HepG2 (cell line): Measurements from ENCODE around the gene MZT2A. TPM values are rescaled to one million over a fixed set of nuclear protein-coding genes. Genes with fewer than 3 reads are reported as not detected.

Experiments
- ARNTL ChIP-seq: sonication (generic); formaldehyde crosslinking; IDR thresholded peaks from 2 replicates; pipeline ENCODE4 v1.4.0; 2020; ENCODE audit warnings: mild to moderate bottlenecking, missing genetic modification reagents
- CHCHD3 ChIP-seq: sonication (generic); formaldehyde crosslinking; IDR thresholded peaks from 2 replicates; pipeline ENCODE4 v1.8.0; 2022; ENCODE audit warnings: mild to moderate bottlenecking, missing genetic modification reagents, moderate library complexity
- HNRNPUL1 ChIP-seq: fragments of 200-400 bp; formaldehyde crosslinking; IDR thresholded peaks from 2 replicates; pipeline ENCODE4 v1.6.1; 2017; ENCODE audit warnings: low read depth, mild to moderate bottlenecking, low read length, moderate library complexity
- HOXA3 ChIP-seq: sonication (generic); formaldehyde crosslinking; IDR thresholded peaks from 2 replicates; pipeline ENCODE4 v1.5.0; 2020; ENCODE audit warnings: missing genetic modification reagents
- HOXD1 ChIP-seq: sonication (generic); formaldehyde crosslinking; IDR thresholded peaks from 2 replicates; pipeline ENCODE4 v1.5.0; 2020; ENCODE audit warnings: missing genetic modification reagents
- KLF12 ChIP-seq: sonication (generic); formaldehyde crosslinking; IDR thresholded peaks from 2 replicates; pipeline ENCODE4 v1.4.0; 2020; ENCODE audit warnings: missing genetic modification reagents, borderline replicate concordance
- KLF6 ChIP-seq: IDR thresholded peaks from 2 replicates; pipeline ENCODE4 v1.8.0; 2016; ENCODE audit warnings: missing biosample characterization, missing genetic modification reagents
- PHF5A ChIP-seq: IDR thresholded peaks from one replicate; pipeline ENCODE4 v1.6.1; 2018; ENCODE audit warnings: low read depth, missing genetic modification reagents; ENCODE audit not compliant: unreplicated experiment
- POGZ ChIP-seq: sonication (generic); formaldehyde crosslinking; IDR thresholded peaks from 2 replicates; pipeline ENCODE4 v1.4.0; 2020; ENCODE audit warnings: mild to moderate bottlenecking, missing genetic modification reagents
- RERE ChIP-seq: IDR thresholded peaks from 2 replicates; pipeline ENCODE4 v1.6.1; 2016; ENCODE audit warnings: low read depth, missing genetic modification reagents, missing compliant biosample characterization
- RFXANK ChIP-seq: IDR thresholded peaks from 2 replicates; pipeline ENCODE4 v1.6.1; 2016
- SP4 ChIP-seq: sonication (generic); formaldehyde crosslinking; IDR thresholded peaks from 2 replicates; pipeline ENCODE4 v1.8.1; 2023; ENCODE audit warnings: mild to moderate bottlenecking, missing genetic modification reagents
- YEATS4 ChIP-seq: sonication (generic); formaldehyde crosslinking; IDR thresholded peaks from 2 replicates; pipeline ENCODE4 v1.4.0; 2020; ENCODE audit warnings: missing genetic modification reagents, borderline replicate concordance
- ZNF253 ChIP-seq: sonication (generic); formaldehyde crosslinking; IDR thresholded peaks from 2 replicates; pipeline ENCODE4 v1.8.0; 2022; ENCODE audit warnings: mild to moderate bottlenecking, missing genetic modification reagents, borderline replicate concordance
- ZNF574 ChIP-seq: sonication (generic); formaldehyde crosslinking; IDR thresholded peaks from 2 replicates; pipeline ENCODE4 v1.4.0; 2020; ENCODE audit warnings: missing genetic modification reagents
- ZNF784 ChIP-seq: sonication (generic); formaldehyde crosslinking; IDR thresholded peaks from 2 replicates; pipeline ENCODE4 v1.5.1; 2020; ENCODE audit warnings: missing genetic modification reagents, mild to moderate bottlenecking, borderline replicate concordance
- polyA plus RNA-seq, 8 experiments: library from polyadenylated mRNA; depleted of rRNA in 3 of 8; stranded (reverse) in 7 of 8; unstranded in 1 of 8; fragments of >200 nt; fragmentation: Illumina TruSeq in 4 of 8; extraction: Trizol in 4 of 8; gene quantifications; 2 replicates each; pipeline versions ENCODE4 v1.2.1 to v1.2.3, GENCODE V29; 2011 to 2016; ENCODE audit warnings: low read depth in 4 of 8, missing spikeins in 1 of 8, mixed read lengths in 1 of 8; ENCODE audit not compliant: insufficient read depth in 1 of 8
- total RNA-seq, 5 experiments: library from RNA; depleted of rRNA; stranded (reverse); fragments of >200 nt; fragmentation: Illumina TruSeq; extraction: Trizol; gene quantifications; 2 replicates each; pipeline ENCODE4 v1.2.3, GENCODE V29; 2016; ENCODE audit warnings: low read depth in 1 of 5
- TF ChIP-seq, protein P1 (sequence below): sonication (generic); formaldehyde crosslinking; IDR thresholded peaks from 2 replicates; pipeline ENCODE4; 2020; ENCODE audit warnings: missing genetic modification reagents, mild to moderate bottlenecking, borderline replicate concordance

The MZT2A gene
- total and polyA plus RNA-seq, 2 of the 13 experiments (the other 11 are each of a cell fraction or from before 2014, with no cell fraction given), result 221 to 349 TPM

DNA sequence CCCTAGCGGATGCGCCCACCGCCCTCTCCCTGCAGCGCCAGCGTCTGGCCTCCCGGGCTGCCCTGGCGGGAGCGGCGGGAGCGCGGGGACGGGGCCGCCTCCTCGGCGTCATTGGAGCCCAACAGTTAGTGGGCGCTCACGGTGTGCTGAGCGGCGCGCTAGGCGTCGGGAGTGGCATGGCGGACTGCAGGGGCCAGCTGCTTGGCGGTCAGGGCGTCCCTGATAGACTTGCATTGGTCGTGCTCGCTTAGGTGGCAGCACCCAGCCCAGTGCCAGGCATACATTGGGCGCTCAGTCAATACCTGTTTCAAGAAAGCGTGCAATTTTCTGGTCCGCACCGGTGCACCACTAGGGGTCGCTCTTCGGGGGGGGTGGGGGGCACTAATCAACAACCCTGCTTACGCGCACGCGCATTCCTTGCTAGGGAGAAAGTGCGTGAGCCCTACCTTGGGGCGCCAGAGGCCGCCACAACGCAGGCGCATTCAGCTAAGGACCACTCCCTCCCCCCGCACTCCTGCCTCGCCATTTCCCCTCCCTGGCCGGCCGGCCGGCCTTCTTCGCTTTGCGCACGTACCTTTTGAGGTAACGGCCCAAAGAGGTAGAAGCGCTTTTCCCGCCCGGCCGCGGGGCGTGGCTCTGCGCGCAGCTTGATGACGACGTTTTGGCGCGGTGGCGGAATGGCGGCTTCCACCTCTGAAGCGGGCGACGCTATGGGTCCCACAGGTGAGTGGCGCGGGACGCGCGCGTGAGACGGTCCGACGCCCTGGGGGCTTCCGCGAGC lies 411 bp upstream of the MZT2A start (continued):
- TF ChIP-seq RERE (CRISPR knock-in tag) (peak; percentile 17; the same call in 1 of the 2 replicates), ZNF574 (CRISPR knock-in tag) (peak; percentile 88), POGZ (CRISPR knock-in tag) (peak; percentile 89), HOXD1 (CRISPR knock-in tag) (peak; percentile 74), YEATS4 (CRISPR knock-in tag) (peak; percentile 80), KLF6 (CRISPR knock-in tag) (0 out of 2 replicates have a peak, but pooled peaks have one; percentile 34), ZNF784 (CRISPR knock-in tag) (peak; percentile 73; the same call in 1 of the 2 replicates), HOXA3 (CRISPR knock-in tag) (peak; percentile 95), SP4 (CRISPR knock-in tag) (peak; percentile 86), KLF12 (CRISPR knock-in tag) (peak; percentile 99), RFXANK (CRISPR knock-in tag) (0 out of 2 replicates have a peak, but pooled peaks have one; percentile 51), PHF5A (CRISPR knock-in tag) (peak; percentile 37), ZNF253 (no peak), CHCHD3 (CRISPR knock-in tag) (peak; percentile 62; the same call in 1 of the 2 replicates), ARNTL (CRISPR knock-in tag) (no peak), HNRNPUL1 (peak; percentile 63; the same call in 1 of the 2 replicates)
- TF ChIP-seq, protein P1, sequence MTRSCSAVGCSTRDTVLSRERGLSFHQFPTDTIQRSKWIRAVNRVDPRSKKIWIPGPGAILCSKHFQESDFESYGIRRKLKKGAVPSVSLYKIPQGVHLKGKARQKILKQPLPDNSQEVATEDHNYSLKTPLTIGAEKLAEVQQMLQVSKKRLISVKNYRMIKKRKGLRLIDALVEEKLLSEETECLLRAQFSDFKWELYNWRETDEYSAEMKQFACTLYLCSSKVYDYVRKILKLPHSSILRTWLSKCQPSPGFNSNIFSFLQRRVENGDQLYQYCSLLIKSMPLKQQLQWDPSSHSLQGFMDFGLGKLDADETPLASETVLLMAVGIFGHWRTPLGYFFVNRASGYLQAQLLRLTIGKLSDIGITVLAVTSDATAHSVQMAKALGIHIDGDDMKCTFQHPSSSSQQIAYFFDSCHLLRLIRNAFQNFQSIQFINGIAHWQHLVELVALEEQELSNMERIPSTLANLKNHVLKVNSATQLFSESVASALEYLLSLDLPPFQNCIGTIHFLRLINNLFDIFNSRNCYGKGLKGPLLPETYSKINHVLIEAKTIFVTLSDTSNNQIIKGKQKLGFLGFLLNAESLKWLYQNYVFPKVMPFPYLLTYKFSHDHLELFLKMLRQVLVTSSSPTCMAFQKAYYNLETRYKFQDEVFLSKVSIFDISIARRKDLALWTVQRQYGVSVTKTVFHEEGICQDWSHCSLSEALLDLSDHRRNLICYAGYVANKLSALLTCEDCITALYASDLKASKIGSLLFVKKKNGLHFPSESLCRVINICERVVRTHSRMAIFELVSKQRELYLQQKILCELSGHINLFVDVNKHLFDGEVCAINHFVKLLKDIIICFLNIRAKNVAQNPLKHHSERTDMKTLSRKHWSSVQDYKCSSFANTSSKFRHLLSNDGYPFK (CRISPR knock-in tag), result peak; percentile 88; the same call in 1 of the 2 replicates
